ENCODE measurements around the gene CADM1. TPM values are rescaled to one million over a fixed set of nuclear protein-coding genes. Genes with fewer than 3 reads are reported as not detected.

The CADM1 gene
- total and polyA plus RNA-seq, 5 donors from 2014 or later, result 3.6 to 11.3 (median 6.9) TPM

GRCh38 chr11:115544422-115544948, 40.3 kb upstream of the CADM1 start:
- Histone ChIP-seq H3K9me3 (ENCODE audit: control insufficient read depth in 2 of 2, low read length in 2 of 2) (no peaks in the 10 kb centered on the region), H3K27ac (ENCODE audit: insufficient read depth, low read length, poor library complexity, severe bottlenecking) (no peak overlapping the region), H3K4me1 (ENCODE audit: control insufficient read depth, insufficient read depth, low read length, poor library complexity, severe bottlenecking) (no peaks in the 10 kb centered on the region), H3K27me3 (ENCODE audit: control insufficient read depth, insufficient read depth, low read length) (no peaks in the 10 kb centered on the region), H3K4me3 (ENCODE audit: low read depth, low read length) (no peak overlapping the region), H3K36me3 (ENCODE audit: control insufficient read depth, insufficient read depth, low read length) (no peaks in the 10 kb centered on the region)
- Mint-ChIP-seq H3K27ac (no peak overlapping the region), H3K9me3 (peaks cover 0 to 7% (median 2%) of the 10 kb centered on the region in 7 donors), H3K4me1 (no peaks in the 10 kb centered on the region), H3K27me3 (no peaks in the 10 kb centered on the region), H3K4me3 (no peak overlapping the region), H3K36me3 (no peaks in the 10 kb centered on the region)
- DNase-seq, result no peak
- no peak for ATAC-seq (ENCODE audit: low read depth in 2 of 2)

GRCh38 chr11:115541518-115541917, 37.3 kb upstream of the CADM1 start:
- Mint-ChIP-seq H3K27ac (peak overlapping the region in 1 of 3 donors; percentile 24), H3K4me1 (no peaks in the 10 kb centered on the region), H3K9me3 (peaks cover 0 to 7% (median 2%) of the 10 kb centered on the region in 7 donors), H3K4me3 (no peak overlapping the region), H3K27me3 (no peaks in the 10 kb centered on the region), H3K36me3 (no peaks in the 10 kb centered on the region)
- no peaks in the 10 kb centered on the region for H3K36me3 ChIP-seq (ENCODE audit: control insufficient read depth, insufficient read depth, low read length)
- DNase-seq (no peak), ATAC-seq (ENCODE audit: low read depth in 2 of 2) (no peak)
- H3K9me3 ChIP-seq (ENCODE audit: control insufficient read depth in 2 of 2, low read length in 2 of 2), result no peaks in the 10 kb centered on the region
- H3K4me3 ChIP-seq (ENCODE audit: low read depth, low read length), result no peak overlapping the region
- no peaks in the 10 kb centered on the region for H3K4me1 ChIP-seq (ENCODE audit: control insufficient read depth, insufficient read depth, low read length, poor library complexity, severe bottlenecking)
- H3K27me3 ChIP-seq (ENCODE audit: control insufficient read depth, insufficient read depth, low read length), result no peaks in the 10 kb centered on the region
- no peak overlapping the region for H3K27ac ChIP-seq (ENCODE audit: insufficient read depth, low read length, poor library complexity, severe bottlenecking)

GRCh38 chr11:115539844-115540243, 35.6 kb upstream of the CADM1 start:
- Histone ChIP-seq H3K27ac (ENCODE audit: insufficient read depth, low read length, poor library complexity, severe bottlenecking) (no peak overlapping the region), H3K4me3 (ENCODE audit: low read depth, low read length) (no peak overlapping the region), H3K36me3 (ENCODE audit: control insufficient read depth, insufficient read depth, low read length) (no peaks in the 10 kb centered on the region), H3K9me3 (ENCODE audit: control insufficient read depth in 2 of 2, low read length in 2 of 2) (no peaks in the 10 kb centered on the region), H3K4me1 (ENCODE audit: control insufficient read depth, insufficient read depth, low read length, poor library complexity, severe bottlenecking) (no peaks in the 10 kb centered on the region), H3K27me3 (ENCODE audit: control insufficient read depth, insufficient read depth, low read length) (no peaks in the 10 kb centered on the region)
- Mint-ChIP-seq H3K9me3 (peaks cover 0 to 5% (median 0%) of the 10 kb centered on the region in 7 donors), H3K27ac (no peak overlapping the region), H3K4me3 (no peak overlapping the region), H3K4me1 (no peaks in the 10 kb centered on the region), H3K36me3 (no peaks in the 10 kb centered on the region), H3K27me3 (peaks cover 4% of the 10 kb centered on the region)
- ATAC-seq (ENCODE audit: low read depth in 2 of 2) (no peak), DNase-seq (no peak)

GRCh38 chr11:115535781-115536180, 31.6 kb upstream of the CADM1 start:
- Histone ChIP-seq H3K27ac (ENCODE audit: insufficient read depth, low read length, poor library complexity, severe bottlenecking) (no peak overlapping the region), H3K4me3 (ENCODE audit: low read depth, low read length) (no peak overlapping the region), H3K36me3 (ENCODE audit: control insufficient read depth, insufficient read depth, low read length) (no peaks in the 10 kb centered on the region), H3K4me1 (ENCODE audit: control insufficient read depth, insufficient read depth, low read length, poor library complexity, severe bottlenecking) (no peaks in the 10 kb centered on the region), H3K27me3 (ENCODE audit: control insufficient read depth, insufficient read depth, low read length) (no peaks in the 10 kb centered on the region), H3K9me3 (ENCODE audit: control insufficient read depth in 2 of 2, low read length in 2 of 2) (no peaks in the 10 kb centered on the region)
- Mint-ChIP-seq H3K4me3 (no peak overlapping the region), H3K27me3 (peaks cover 8% of the 10 kb centered on the region), H3K4me1 (no peaks in the 10 kb centered on the region), H3K27ac (no peak overlapping the region), H3K9me3 (peaks cover 0 to 5% (median 0%) of the 10 kb centered on the region in 7 donors), H3K36me3 (no peaks in the 10 kb centered on the region)
- DNase-seq (no peak), ATAC-seq (ENCODE audit: low read depth in 2 of 2) (no peak)

GRCh38 chr11:115530752-115531151, 26.5 kb upstream of the CADM1 start:
- Histone ChIP-seq H3K27me3 (ENCODE audit: control insufficient read depth, insufficient read depth, low read length) (no peaks in the 10 kb centered on the region), H3K36me3 (ENCODE audit: control insufficient read depth, insufficient read depth, low read length) (no peaks in the 10 kb centered on the region)
- no peak for ATAC-seq (ENCODE audit: low read depth in 2 of 2)

GRCh38 chr11:115528225-115528624, 24.0 kb upstream of the CADM1 start:
- Histone ChIP-seq H3K27me3 (ENCODE audit: control insufficient read depth, insufficient read depth, low read length) (peaks cover 2% of the 10 kb centered on the region), H3K27ac (ENCODE audit: insufficient read depth, low read length, poor library complexity, severe bottlenecking) (no peak overlapping the region), H3K9me3 (ENCODE audit: control insufficient read depth in 2 of 2, low read length in 2 of 2) (no peaks in the 10 kb centered on the region), H3K36me3 (ENCODE audit: control insufficient read depth, insufficient read depth, low read length) (no peaks in the 10 kb centered on the region), H3K4me3 (ENCODE audit: low read depth, low read length) (no peak overlapping the region), H3K4me1 (ENCODE audit: control insufficient read depth, insufficient read depth, low read length, poor library complexity, severe bottlenecking) (no peaks in the 10 kb centered on the region)
- ATAC-seq (ENCODE audit: low read depth in 2 of 2), result no peak
- H3K36me3 Mint-ChIP-seq, result no peaks in the 10 kb centered on the region
- no peaks in the 10 kb centered on the region for H3K9me3 Mint-ChIP-seq
- DNase-seq, result no peak
- H3K4me3 Mint-ChIP-seq, result no peak overlapping the region
- no peaks in the 10 kb centered on the region for H3K4me1 Mint-ChIP-seq
- H3K27ac Mint-ChIP-seq, result no peak overlapping the region
- peaks cover 14% of the 10 kb centered on the region for H3K27me3 Mint-ChIP-seq

More at GRCh38 chr11:115530752-115531151, 26.5 kb upstream of the CADM1 start:
- no peak overlapping the region for H3K27ac ChIP-seq (ENCODE audit: insufficient read depth, low read length, poor library complexity, severe bottlenecking)
- no peak overlapping the region for H3K4me3 Mint-ChIP-seq
- H3K36me3 Mint-ChIP-seq, result no peaks in the 10 kb centered on the region
- H3K4me3 ChIP-seq (ENCODE audit: low read depth, low read length), result no peak overlapping the region
- no peak for DNase-seq
- no peaks in the 10 kb centered on the region for H3K4me1 ChIP-seq (ENCODE audit: control insufficient read depth, insufficient read depth, low read length, poor library complexity, severe bottlenecking)
- peaks cover 0 to 4% (median 0%) of the 10 kb centered on the region in 7 donors for H3K9me3 Mint-ChIP-seq
- H3K27me3 Mint-ChIP-seq, result peaks cover 13% of the 10 kb centered on the region
- no peaks in the 10 kb centered on the region for H3K9me3 ChIP-seq (ENCODE audit: control insufficient read depth in 2 of 2, low read length in 2 of 2)
- H3K27ac Mint-ChIP-seq, result no peak overlapping the region
- no peaks in the 10 kb centered on the region for H3K4me1 Mint-ChIP-seq

GRCh38 chr11:115527534-115528125, 23.4 kb upstream of the CADM1 start:
- Mint-ChIP-seq H3K4me3 (no peak overlapping the region), H3K27me3 (peaks cover 14% of the 10 kb centered on the region), H3K36me3 (no peaks in the 10 kb centered on the region), H3K27ac (no peak overlapping the region), H3K4me1 (no peaks in the 10 kb centered on the region), H3K9me3 (no peaks in the 10 kb centered on the region)
- DNase-seq (no peak), ATAC-seq (ENCODE audit: low read depth in 2 of 2) (no peak)
- H3K36me3 ChIP-seq (ENCODE audit: control insufficient read depth, insufficient read depth, low read length), result no peaks in the 10 kb centered on the region
- H3K27me3 ChIP-seq (ENCODE audit: control insufficient read depth, insufficient read depth, low read length), result peaks cover 2% of the 10 kb centered on the region
- H3K27ac ChIP-seq (ENCODE audit: insufficient read depth, low read length, poor library complexity, severe bottlenecking), result no peak overlapping the region
- H3K4me3 ChIP-seq (ENCODE audit: low read depth, low read length), result no peak overlapping the region
- H3K4me1 ChIP-seq (ENCODE audit: control insufficient read depth, insufficient read depth, low read length, poor library complexity, severe bottlenecking), result no peaks in the 10 kb centered on the region
- H3K9me3 ChIP-seq (ENCODE audit: control insufficient read depth in 2 of 2, low read length in 2 of 2), result no peaks in the 10 kb centered on the region

GRCh38 chr11:115525531-115526006, 21.4 kb upstream of the CADM1 start:
- H3K36me3 Mint-ChIP-seq, result no peaks in the 10 kb centered on the region
- H3K27me3 Mint-ChIP-seq, result peaks cover 15% of the 10 kb centered on the region
- no peak overlapping the region for H3K4me3 Mint-ChIP-seq
- H3K9me3 Mint-ChIP-seq, result peaks cover 0 to 5% (median 0%) of the 10 kb centered on the region in 7 donors
- H3K4me1 Mint-ChIP-seq, result no peaks in the 10 kb centered on the region
- ATAC-seq (ENCODE audit: low read depth in 2 of 2), result no peak
- no peak overlapping the region for H3K27ac Mint-ChIP-seq
- peaks cover 2% of the 10 kb centered on the region for H3K27me3 ChIP-seq (ENCODE audit: control insufficient read depth, insufficient read depth, low read length)
- no peak overlapping the region for H3K27ac ChIP-seq (ENCODE audit: insufficient read depth, low read length, poor library complexity, severe bottlenecking)
- H3K4me1 ChIP-seq (ENCODE audit: control insufficient read depth, insufficient read depth, low read length, poor library complexity, severe bottlenecking), result no peaks in the 10 kb centered on the region
- H3K9me3 ChIP-seq (ENCODE audit: control insufficient read depth in 2 of 2, low read length in 2 of 2), result no peaks in the 10 kb centered on the region
- no peak overlapping the region for H3K4me3 ChIP-seq (ENCODE audit: low read depth, low read length)
- no peaks in the 10 kb centered on the region for H3K36me3 ChIP-seq (ENCODE audit: control insufficient read depth, insufficient read depth, low read length)
- no peak for DNase-seq

Measured in CD4-positive, CD25-positive, alpha-beta regulatory T cell (primary cell).